Immature natural killer cell (primary cell): ENCODE results near the gene LPIN1. TPM values are rescaled to one million over a fixed set of nuclear protein-coding genes. Genes with fewer than 3 reads are reported as not detected.
A peak's percentile ranks its signal among the peaks of the same experiment; 100 is the strongest.

ENCODE experiments used
- DNase-seq, 3 donors: peaks; one replicate each; pipeline ENCODE4 v3.0.0; 2022; ENCODE audit warnings: mixed read lengths in 1 of 3
- H3K27ac Mint-ChIP-seq, 6 donors: one replicate each; pipeline ENCODE4 v1.8.0; 2020; ENCODE audit warnings: mixed read lengths in 6 of 6, mild to moderate bottlenecking in 5 of 6, inconsistent platforms in 4 of 6, moderate library complexity in 3 of 6
- H3K27me3 Mint-ChIP-seq, 3 donors: one replicate each; pipeline ENCODE4 v1.8.0; 2020 to 2021; ENCODE audit warnings: low read depth in 3 of 3, mild to moderate bottlenecking in 3 of 3, mixed read lengths in 3 of 3, moderate library complexity in 3 of 3, inconsistent platforms in 1 of 3
- H3K36me3 Mint-ChIP-seq, 3 donors: one replicate each; pipeline ENCODE4 v1.8.0; 2020; ENCODE audit warnings: mixed read lengths in 3 of 3, inconsistent platforms in 2 of 3, mild to moderate bottlenecking in 2 of 3
- H3K4me1 Mint-ChIP-seq, 2 donors: one replicate each; pipeline ENCODE4 v1.8.0; 2020; ENCODE audit warnings: inconsistent platforms in 2 of 2, mild to moderate bottlenecking in 2 of 2, mixed read lengths in 2 of 2, moderate library complexity in 1 of 2
- H3K4me3 Mint-ChIP-seq, 5 donors: one replicate each; pipeline ENCODE4 v1.8.0; 2020; ENCODE audit warnings: mild to moderate bottlenecking in 5 of 5, mixed read lengths in 5 of 5, inconsistent platforms in 3 of 5, moderate library complexity in 3 of 5
- H3K9me3 Mint-ChIP-seq, 6 donors: one replicate each; pipeline ENCODE4 v1.8.0; 2020; ENCODE audit warnings: mild to moderate bottlenecking in 6 of 6, mixed read lengths in 6 of 6, inconsistent platforms in 4 of 6, moderate library complexity in 3 of 6
- polyA plus RNA-seq, 3 donors: library from polyadenylated mRNA; unstranded; fragments of 300-500 nt; fragmentation: Illumina TruSeq; gene quantifications; one replicate each; pipeline ENCODE4 v1.2.3, GENCODE V29; 2021

Gene LPIN1
- 10 to 100 TPM; 14.1 to 34.0 (median 16.3) TPM for polyA plus RNA-seq

- DNase-seq: peak; percentile 85 to 89 (median 88)
- H3K4me3 Mint-ChIP-seq: peak within 1 kb of the TSS; percentile 82 to 97 (median 92)
- H3K4me1 Mint-ChIP-seq: peaks cover 73 to 74% of the 10 kb centered on the region in 2 donors
- H3K27me3 Mint-ChIP-seq: peaks cover 4 to 6% (median 6%) of the 10 kb centered on the region in 3 donors
- no peaks in the 10 kb centered on the region for H3K36me3 Mint-ChIP-seq
- peak within 1 kb of the TSS; percentile 78 to 93 (median 86) for H3K27ac Mint-ChIP-seq
- H3K9me3 Mint-ChIP-seq: no peaks in the 10 kb centered on the region
Measured at GRCh38 chr2:11746376-11746806, at the start of gene LPIN1. Gene LPIN1, plus strand, starts transcription at chr2:11746632. Its CDS starts 18,910 bp downstream, at chr2:11765542.

- DNase-seq: no peak
- Mint-ChIP-seq H3K36me3 (no peaks in the 10 kb centered on the region), H3K27me3 (peaks cover 0 to 2% (median 0%) of the 10 kb centered on the region in 3 donors), H3K4me1 (no peaks in the 10 kb centered on the region), H3K27ac (no peak overlapping the region), H3K9me3 (no peaks in the 10 kb centered on the region), H3K4me3 (no peak overlapping the region)
Measured at GRCh38 chr2:11696736-11697102, 49.7 kb upstream of the LPIN1 start.

GRCh38 chr2:11697103-11697871, 49.1 kb upstream of the LPIN1 start:
- Mint-ChIP-seq H3K27me3 (peaks cover 0 to 2% (median 0%) of the 10 kb centered on the region in 3 donors), H3K4me1 (no peaks in the 10 kb centered on the region), H3K9me3 (no peaks in the 10 kb centered on the region), H3K4me3 (no peak overlapping the region), H3K27ac (no peak overlapping the region), H3K36me3 (no peaks in the 10 kb centered on the region)
- no peak for DNase-seq

- Mint-ChIP-seq H3K4me1 (no peaks in the 10 kb centered on the region), H3K9me3 (no peaks in the 10 kb centered on the region), H3K27me3 (peaks cover 0 to 2% (median 0%) of the 10 kb centered on the region in 3 donors), H3K4me3 (no peak overlapping the region), H3K36me3 (no peaks in the 10 kb centered on the region), H3K27ac (no peak overlapping the region)
- no peak for DNase-seq
Measured at GRCh38 chr2:11698009-11698922, 48.2 kb upstream of the LPIN1 start.

- Mint-ChIP-seq H3K4me3 (no peak overlapping the region), H3K27ac (no peak overlapping the region), H3K9me3 (no peaks in the 10 kb centered on the region), H3K27me3 (peaks cover 0 to 2% (median 0%) of the 10 kb centered on the region in 3 donors), H3K36me3 (no peaks in the 10 kb centered on the region), H3K4me1 (no peaks in the 10 kb centered on the region)
- DNase-seq: no peak
Measured at GRCh38 chr2:11699686-11700670, 46.5 kb upstream of the LPIN1 start.

GRCh38 chr2:11701206-11701605, 45.2 kb upstream of the LPIN1 start:
- H3K27me3 Mint-ChIP-seq: peaks cover 0 to 2% (median 0%) of the 10 kb centered on the region in 3 donors
- no peak overlapping the region for H3K27ac Mint-ChIP-seq
- no peaks in the 10 kb centered on the region for H3K36me3 Mint-ChIP-seq
- no peaks in the 10 kb centered on the region for H3K4me1 Mint-ChIP-seq
- DNase-seq: no peak
- H3K9me3 Mint-ChIP-seq: peaks cover 0 to 1% (median 0%) of the 10 kb centered on the region in 6 donors
- no peak overlapping the region for H3K4me3 Mint-ChIP-seq

- Mint-ChIP-seq H3K9me3 (peaks cover 0 to 1% (median 0%) of the 10 kb centered on the region in 6 donors), H3K36me3 (no peaks in the 10 kb centered on the region), H3K27ac (no peak overlapping the region), H3K27me3 (peaks cover 0 to 2% (median 0%) of the 10 kb centered on the region in 3 donors), H3K4me3 (no peak overlapping the region), H3K4me1 (no peaks in the 10 kb centered on the region)
- peak in 1 of 3 donors; percentile 11 for DNase-seq
Measured at GRCh38 chr2:11701751-11702301, 44.6 kb upstream of the LPIN1 start.

GRCh38 chr2:11702946-11703345, 43.5 kb upstream of the LPIN1 start:
- H3K27me3 Mint-ChIP-seq: peaks cover 0 to 5% (median 0%) of the 10 kb centered on the region in 3 donors
- DNase-seq: no peak
- H3K36me3 Mint-ChIP-seq: peaks cover 0 to 3% (median 0%) of the 10 kb centered on the region in 3 donors
- no peaks in the 10 kb centered on the region for H3K4me1 Mint-ChIP-seq
- peaks cover 0 to 1% (median 0%) of the 10 kb centered on the region in 6 donors for H3K9me3 Mint-ChIP-seq
- H3K27ac Mint-ChIP-seq: no peak overlapping the region
- no peak overlapping the region for H3K4me3 Mint-ChIP-seq

GRCh38 chr2:11703700-11704099, 42.7 kb upstream of the LPIN1 start:
- Mint-ChIP-seq H3K36me3 (peaks cover 0 to 3% (median 0%) of the 10 kb centered on the region in 3 donors), H3K27me3 (peaks cover 0 to 5% (median 0%) of the 10 kb centered on the region in 3 donors), H3K27ac (no peak overlapping the region), H3K4me1 (no peaks in the 10 kb centered on the region), H3K9me3 (peaks cover 0 to 1% (median 0%) of the 10 kb centered on the region in 6 donors), H3K4me3 (no peak overlapping the region)
- no peak for DNase-seq

- Mint-ChIP-seq H3K27ac (peak overlapping the region in 1 of 6 donors; percentile 1), H3K4me1 (no peaks in the 10 kb centered on the region), H3K27me3 (peaks cover 0 to 5% (median 0%) of the 10 kb centered on the region in 3 donors), H3K9me3 (peaks cover 0 to 1% (median 0%) of the 10 kb centered on the region in 6 donors), H3K4me3 (no peak overlapping the region), H3K36me3 (peaks cover 0 to 3% (median 0%) of the 10 kb centered on the region in 3 donors)
- DNase-seq: no peak
Measured at GRCh38 chr2:11705063-11705462, 41.4 kb upstream of the LPIN1 start.

GRCh38 chr2:11705711-11706110, 40.7 kb upstream of the LPIN1 start:
- peaks cover 0 to 1% (median 0%) of the 10 kb centered on the region in 6 donors for H3K9me3 Mint-ChIP-seq
- peaks cover 0 to 3% (median 0%) of the 10 kb centered on the region in 3 donors for H3K36me3 Mint-ChIP-seq
- no peak overlapping the region for H3K4me3 Mint-ChIP-seq
- no peaks in the 10 kb centered on the region for H3K4me1 Mint-ChIP-seq
- no peak overlapping the region for H3K27ac Mint-ChIP-seq
- no peak for DNase-seq
- peaks cover 0 to 5% (median 0%) of the 10 kb centered on the region in 3 donors for H3K27me3 Mint-ChIP-seq

GRCh38 chr2:11708106-11708505, 38.3 kb upstream of the LPIN1 start:
- peaks cover 0 to 3% (median 0%) of the 10 kb centered on the region in 3 donors for H3K36me3 Mint-ChIP-seq
- H3K4me3 Mint-ChIP-seq: no peak overlapping the region
- peaks cover 0 to 1% (median 0%) of the 10 kb centered on the region in 6 donors for H3K9me3 Mint-ChIP-seq
- DNase-seq: no peak
- no peak overlapping the region for H3K27ac Mint-ChIP-seq
- no peaks in the 10 kb centered on the region for H3K4me1 Mint-ChIP-seq
- H3K27me3 Mint-ChIP-seq: peaks cover 0 to 5% (median 0%) of the 10 kb centered on the region in 3 donors
